Astrocyte (in vitro differentiated cells and primary cell): ENCODE results near the gene USP34. TPM values are rescaled to one million over a fixed set of nuclear protein-coding genes. Genes with fewer than 3 reads are reported as not detected.

Experiments
- DNase-seq: peaks from one replicate; pipeline ENCODE4 v3.0.0-alpha.2; 2010; ENCODE audit warnings: low read depth
- FAIRE-seq: peaks from 2 replicates; lab custom pipeline; 2011; peaks lifted over from hg19 to GRCh38; lab: Jason Lieb, UNC
- H2AFZ ChIP-seq: 2 replicates; pipeline ENCODE4 v1.6.0; 2012; ENCODE audit warnings: low read depth, low read length, inconsistent platforms
- H3K27ac ChIP-seq: 2 replicates; pipeline ENCODE4 v1.5.1; 2011; ENCODE audit warnings: low read depth, low read length, inconsistent platforms
- H3K27me3 ChIP-seq: 2 replicates; pipeline ENCODE4 v1.6.0; 2011; ENCODE audit warnings: low read length, inconsistent platforms; ENCODE audit not compliant: insufficient read depth
- H3K36me3 ChIP-seq: 2 replicates; pipeline ENCODE4 v1.5.1; 2011; ENCODE audit warnings: low read length, inconsistent platforms; ENCODE audit not compliant: insufficient read depth
- H3K4me1 ChIP-seq: 2 replicates; pipeline ENCODE4 v1.5.1; 2011; ENCODE audit warnings: low read length, inconsistent platforms; ENCODE audit not compliant: insufficient read depth
- H3K4me2 ChIP-seq: 2 replicates; pipeline ENCODE4 v1.6.0; 2012; ENCODE audit warnings: low read length, inconsistent platforms
- H3K4me3 ChIP-seq: 2 replicates; pipeline ENCODE4 v1.5.1; 2011; ENCODE audit warnings: low read depth, mild to moderate bottlenecking, low read length, inconsistent platforms; ENCODE audit not compliant: insufficient read depth
- H3K79me2 ChIP-seq: 2 replicates; pipeline ENCODE4 v1.6.0; 2012; ENCODE audit warnings: mild to moderate bottlenecking, low read length, inconsistent platforms; ENCODE audit not compliant: insufficient read depth
- H3K9ac ChIP-seq: 2 replicates; pipeline ENCODE4 v1.6.0; 2012; ENCODE audit warnings: mild to moderate bottlenecking, low read length, inconsistent platforms
- H3K9me3 ChIP-seq: 2 replicates; pipeline ENCODE4 v1.5.1; 2012; ENCODE audit warnings: low read depth, mild to moderate bottlenecking, low read length, inconsistent platforms; ENCODE audit not compliant: insufficient read depth
- H4K20me1 ChIP-seq: 2 replicates; pipeline ENCODE4 v1.6.0; 2012; ENCODE audit warnings: low read length, inconsistent platforms; ENCODE audit not compliant: insufficient read depth
- H3K27ac Mint-ChIP-seq: one replicate; pipeline ENCODE4 v1.8.0; 2021; ENCODE audit warnings: mild to moderate bottlenecking, mixed read lengths; ENCODE audit not compliant: unreplicated experiment
- H3K27me3 Mint-ChIP-seq: one replicate; pipeline ENCODE4 v1.8.0; 2021; ENCODE audit warnings: low read depth, mixed read lengths; ENCODE audit not compliant: unreplicated experiment
- H3K36me3 Mint-ChIP-seq: one replicate; pipeline ENCODE4 v1.8.0; 2021; ENCODE audit warnings: low read depth, mixed read lengths; ENCODE audit not compliant: unreplicated experiment
- H3K4me1 Mint-ChIP-seq: one replicate; pipeline ENCODE4 v1.8.0; 2021; ENCODE audit warnings: low read depth, mixed read lengths; ENCODE audit not compliant: unreplicated experiment
- H3K4me3 Mint-ChIP-seq: one replicate; pipeline ENCODE4 v1.8.0; 2021; ENCODE audit warnings: mild to moderate bottlenecking, moderate library complexity, mixed read lengths; ENCODE audit not compliant: unreplicated experiment
- H3K9me3 Mint-ChIP-seq: one replicate; pipeline ENCODE4 v1.8.0; 2021; ENCODE audit warnings: mild to moderate bottlenecking, mixed read lengths; ENCODE audit not compliant: unreplicated experiment
- CTCF ChIP-seq: IDR thresholded peaks from 2 replicates; pipeline ENCODE4 v1.5.1; 2011; ENCODE audit warnings: low read depth, mild to moderate bottlenecking, inconsistent platforms, low read length, moderate library complexity; ENCODE audit not compliant: insufficient read depth
- EZH2 ChIP-seq: IDR thresholded peaks from 2 replicates; pipeline ENCODE4 v1.6.1; 2012; ENCODE audit warnings: mild to moderate bottlenecking, low read length, inconsistent platforms; ENCODE audit not compliant: insufficient read depth
- total RNA-seq: library from RNA; stranded (reverse); gene quantifications from 2 replicates; pipeline ENCODE4 v1.2.1, GENCODE V29; 2021

USP34 gene
- total RNA-seq, 1 donor from 2014 or later: 99.9 TPM

DNA sequence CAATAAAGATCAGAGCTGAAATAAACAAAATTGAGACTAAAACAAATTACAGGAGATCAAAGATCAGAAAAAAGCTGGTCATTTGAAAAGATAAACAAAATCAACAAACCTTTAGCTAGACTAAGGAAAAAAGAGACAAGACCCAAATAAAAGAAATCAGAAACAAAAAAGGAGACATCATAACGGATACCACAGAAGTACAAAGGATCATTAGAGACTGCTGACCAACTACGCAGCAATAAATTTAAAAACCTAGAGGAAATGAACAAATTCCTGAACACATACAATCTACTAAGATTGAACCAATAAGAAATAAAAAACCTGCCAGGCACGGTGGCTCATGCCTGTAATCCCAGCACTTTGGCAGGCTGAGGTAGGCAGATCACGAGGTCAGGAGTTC, 33.7 kb downstream of the USP34 start:
- Histone ChIP-seq H2AFZ (no peak overlapping the region), H3K9ac (no peak overlapping the region), H3K4me2 (no peak overlapping the region), H3K4me1 (no peaks in the 10 kb centered on the region), H3K27ac (no peak overlapping the region), H3K36me3 (no peaks in the 10 kb centered on the region), H3K4me3 (no peak overlapping the region), H3K27me3 (no peaks in the 10 kb centered on the region), H3K79me2 (peaks cover 99% of the 10 kb centered on the region), H4K20me1 (peaks cover 94% of the 10 kb centered on the region), H3K9me3 (no peaks in the 10 kb centered on the region)
- H3K27ac Mint-ChIP-seq: no peak overlapping the region
- no peaks in the 10 kb centered on the region for H3K27me3 Mint-ChIP-seq
- TF ChIP-seq CTCF (no peak), EZH2 (no peak)
- DNase-seq: no peak
- peaks cover 2% of the 10 kb centered on the region for H3K9me3 Mint-ChIP-seq
- no peak overlapping the region for H3K4me3 Mint-ChIP-seq
- FAIRE-seq: no peak
- peaks cover 30% of the 10 kb centered on the region for H3K4me1 Mint-ChIP-seq
- peaks cover 7% of the 10 kb centered on the region for H3K36me3 Mint-ChIP-seq

GRCh38 chr2:61436092-61436491, 34.8 kb downstream of the USP34 start:
- peaks cover 27% of the 10 kb centered on the region for H3K4me1 Mint-ChIP-seq
- Histone ChIP-seq H4K20me1 (peaks cover 94% of the 10 kb centered on the region), H3K4me3 (no peak overlapping the region), H3K9ac (no peak overlapping the region), H3K4me2 (no peak overlapping the region), H3K36me3 (no peaks in the 10 kb centered on the region), H3K27ac (no peak overlapping the region), H3K79me2 (peaks cover 99% of the 10 kb centered on the region), H3K9me3 (no peaks in the 10 kb centered on the region), H3K4me1 (no peaks in the 10 kb centered on the region), H3K27me3 (no peaks in the 10 kb centered on the region), H2AFZ (no peak overlapping the region)
- DNase-seq (no peak), FAIRE-seq (no peak)
- peaks cover 2% of the 10 kb centered on the region for H3K9me3 Mint-ChIP-seq
- H3K27me3 Mint-ChIP-seq: no peaks in the 10 kb centered on the region
- H3K27ac Mint-ChIP-seq: no peak overlapping the region
- H3K4me3 Mint-ChIP-seq: no peak overlapping the region
- TF ChIP-seq CTCF: no peak
- no peak for TF ChIP-seq EZH2
- peaks cover 7% of the 10 kb centered on the region for H3K36me3 Mint-ChIP-seq

DNA sequence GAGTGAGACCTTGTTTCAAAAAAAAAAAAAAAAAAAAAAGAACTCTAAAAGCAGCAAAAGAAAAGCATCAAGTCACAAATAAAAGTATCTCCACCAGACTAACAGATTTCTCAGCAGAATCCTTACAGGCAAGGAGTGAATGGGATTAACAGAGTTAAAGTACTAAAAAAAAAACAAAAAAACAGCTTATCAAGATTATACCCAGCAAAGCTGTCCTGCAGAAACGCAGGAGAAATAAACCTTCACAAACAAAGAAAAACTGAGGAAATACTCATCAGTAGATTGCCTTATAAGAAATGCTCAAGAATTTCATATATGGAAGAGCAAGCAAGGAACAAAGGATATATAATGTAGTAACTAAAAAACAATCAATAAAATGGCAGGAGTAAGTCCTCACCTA, 35.6 kb downstream of the USP34 start:
- no peaks in the 10 kb centered on the region for H3K27me3 Mint-ChIP-seq
- Histone ChIP-seq H3K4me1 (no peaks in the 10 kb centered on the region), H3K36me3 (no peaks in the 10 kb centered on the region), H3K4me3 (no peak overlapping the region), H2AFZ (no peak overlapping the region), H3K9me3 (no peaks in the 10 kb centered on the region), H3K27ac (no peak overlapping the region), H3K4me2 (no peak overlapping the region), H3K27me3 (no peaks in the 10 kb centered on the region), H4K20me1 (peaks cover 96% of the 10 kb centered on the region), H3K9ac (no peak overlapping the region), H3K79me2 (peaks cover 99% of the 10 kb centered on the region)
- peaks cover 2% of the 10 kb centered on the region for H3K9me3 Mint-ChIP-seq
- DNase-seq: no peak
- peaks cover 27% of the 10 kb centered on the region for H3K4me1 Mint-ChIP-seq
- H3K4me3 Mint-ChIP-seq: no peak overlapping the region
- no peak for FAIRE-seq
- peaks cover 7% of the 10 kb centered on the region for H3K36me3 Mint-ChIP-seq
- TF ChIP-seq CTCF (no peak), EZH2 (no peak)
- H3K27ac Mint-ChIP-seq: no peak overlapping the region
